IMR-90 (cell line): ENCODE results near the gene MSH2. TPM values are rescaled to one million over a fixed set of nuclear protein-coding genes. Genes with fewer than 3 reads are reported as not detected.

Experiments used
- ATAC-seq: fragments of 200-7000 bp; cut with Tn5 transposase; 2 replicates; pipeline ENCODE4 v1.9.1; 2020; ENCODE audit warnings: low read depth, mild to moderate bottlenecking, moderate library complexity
- BruUV-seq: library from RNA; stranded (reverse); fragments of 400-500 nt; replicated peaks from 2 replicates; lab custom pipeline; 2021; lab: Mats Ljungman, UMichigan
- CTCF ChIA-PET: fragments of 300-600 bp; formaldehyde crosslinking; extraction: SDS; loops from one replicate; lab custom pipeline; 2021; ENCODE audit warnings: antibody characterized with exemption; lab: Yijun Ruan, JAX
- POLR2A ChIA-PET: fragments of 300-600 bp; sonication (Branson Sonifier 250); formaldehyde crosslinking; loops from one replicate; lab custom pipeline; 2022; ENCODE audit warnings: antibody characterized with exemption; ENCODE audit not compliant: unreplicated experiment; lab: Charles Lee
- DNase-seq: peaks from one replicate; pipeline ENCODE4 v3.0.0; 2013
- H2AFZ ChIP-seq: replicated peaks from 2 replicates; pipeline ENCODE3; 2013; ENCODE audit warnings: low read length, mild to moderate bottlenecking; ENCODE audit not compliant: poor library complexity
- H2AK5ac ChIP-seq: 2 replicates; pipeline ENCODE4 v1.6.1; 2013; ENCODE audit warnings: low read depth, low read length, inconsistent platforms
- H2AK9ac ChIP-seq: replicated peaks from 2 replicates; pipeline ENCODE3; 2013; ENCODE audit warnings: mild to moderate bottlenecking, low read depth, low read length, moderate library complexity; ENCODE audit not compliant: poor library complexity
- H2BK120ac ChIP-seq: 2 replicates; pipeline ENCODE4 v1.6.1; 2013; ENCODE audit warnings: low read depth, low read length, inconsistent platforms
- H2BK15ac ChIP-seq: 3 replicates; pipeline ENCODE4 v1.6.1; 2013; ENCODE audit warnings: low read depth, low read length, inconsistent platforms
- H2BK20ac ChIP-seq: 2 replicates; pipeline ENCODE4 v1.6.1; 2013; ENCODE audit warnings: low read depth, mild to moderate bottlenecking, inconsistent platforms, low read length, moderate library complexity
- H2BK5ac ChIP-seq: 2 replicates; pipeline ENCODE4 v1.6.1; 2013; ENCODE audit warnings: mild to moderate bottlenecking, low read depth, low read length, inconsistent platforms; ENCODE audit not compliant: poor library complexity, severe bottlenecking
- H3K14ac ChIP-seq: replicated peaks from 2 replicates; pipeline ENCODE4 v1.6.1; 2013; ENCODE audit warnings: low read depth, low read length, inconsistent platforms
- H3K18ac ChIP-seq: 2 replicates; pipeline ENCODE4 v1.6.1; 2013; ENCODE audit warnings: low read depth, low read length, control low read depth
- H3K23ac ChIP-seq: 2 replicates; pipeline ENCODE4 v1.6.1; 2013; ENCODE audit warnings: low read depth, low read length, inconsistent platforms
- H3K27ac ChIP-seq: 2 replicates; pipeline ENCODE4 v1.5.1; 2013; ENCODE audit warnings: mild to moderate bottlenecking, control low read depth, low read length; ENCODE audit not compliant: insufficient read depth
- H3K27me3 ChIP-seq: 2 replicates; pipeline ENCODE4 v1.6.1; 2013; ENCODE audit warnings: low read length; ENCODE audit not compliant: control insufficient read depth, insufficient read depth
- H3K36me3 ChIP-seq: 2 replicates; pipeline ENCODE4 v1.6.1; 2013; ENCODE audit warnings: low read length, mixed read lengths; ENCODE audit not compliant: control insufficient read depth, insufficient read depth
- H3K4ac ChIP-seq: 2 replicates; pipeline ENCODE4 v1.6.1; 2013; ENCODE audit warnings: low read depth, low read length, inconsistent platforms
- H3K4me1 ChIP-seq: 2 replicates; pipeline ENCODE4 v1.6.1; 2013; ENCODE audit warnings: low read length, mixed read lengths; ENCODE audit not compliant: control insufficient read depth, insufficient read depth
- H3K4me2 ChIP-seq: 2 replicates; pipeline ENCODE4 v1.6.1; 2013; ENCODE audit warnings: low read depth, mild to moderate bottlenecking, control low read depth, low read length, moderate library complexity
- H3K4me3 ChIP-seq: 2 replicates; pipeline ENCODE4 v1.5.1; 2013; ENCODE audit warnings: low read depth, mild to moderate bottlenecking, control low read depth, low read length, moderate library complexity; ENCODE audit not compliant: insufficient read depth
- H3K56ac ChIP-seq: 2 replicates; pipeline ENCODE4 v1.6.1; 2013; ENCODE audit warnings: low read length, inconsistent platforms; ENCODE audit not compliant: insufficient read depth; ENCODE audit errors: extremely low read depth
- H3K79me1 ChIP-seq, 2 experiments: 2 replicates each; pipeline ENCODE4 v1.6.1; 2013; ENCODE audit warnings: low read length in 2 of 2, inconsistent platforms in 1 of 2, low read depth in 1 of 2
- H3K9ac ChIP-seq: 2 replicates; pipeline ENCODE4 v1.6.1; 2013; ENCODE audit warnings: low read depth, low read length, control low read depth
- H3K9me1 ChIP-seq: 2 replicates; pipeline ENCODE4 v1.6.1; 2013; ENCODE audit warnings: low read length, inconsistent platforms; ENCODE audit not compliant: insufficient read depth
- H3K9me3 ChIP-seq: 2 replicates; pipeline ENCODE4 v1.6.1; 2013; ENCODE audit warnings: low read length; ENCODE audit not compliant: control insufficient read depth, insufficient read depth
- H4K20me1 ChIP-seq: 2 replicates; pipeline ENCODE4 v1.6.1; 2013; ENCODE audit warnings: low read length, inconsistent platforms; ENCODE audit not compliant: insufficient read depth
- H4K5ac ChIP-seq: 2 replicates; pipeline ENCODE4 v1.6.1; 2013; ENCODE audit warnings: mild to moderate bottlenecking, low read depth, low read length, control low read depth
- H4K8ac ChIP-seq, 2 experiments: 2 replicates each; pipeline ENCODE4 v1.6.1; 2013; ENCODE audit warnings: low read depth in 2 of 2, low read length in 2 of 2, control low read depth in 1 of 2, inconsistent platforms in 1 of 2
- H4K91ac ChIP-seq: 2 replicates; pipeline ENCODE4 v1.6.1; 2013; ENCODE audit warnings: low read depth, low read length, inconsistent platforms; ENCODE audit not compliant: insufficient read depth
- CHD1 ChIP-seq: IDR thresholded peaks from 2 replicates; pipeline ENCODE4 v1.6.1; 2012; ENCODE audit warnings: low read depth, low read length, improper control_type of control experiment
- MAFK ChIP-seq: IDR thresholded peaks from 2 replicates; pipeline ENCODE4 v1.6.1; 2012; ENCODE audit warnings: low read depth, low read length, improper control_type of control experiment
- MAZ ChIP-seq: IDR thresholded peaks from 2 replicates; pipeline ENCODE4 v1.6.1; 2012; ENCODE audit warnings: low read depth, mild to moderate bottlenecking, low read length, improper control_type of control experiment, moderate library complexity, borderline replicate concordance
- POLR2A ChIP-seq: IDR thresholded peaks from 2 replicates; pipeline ENCODE4 v1.6.1; 2012; ENCODE audit warnings: mild to moderate bottlenecking, low read depth, low read length
- RAD21 ChIP-seq: IDR thresholded peaks from 2 replicates; pipeline ENCODE4 v1.6.1; 2012; ENCODE audit warnings: low read length, improper control_type of control experiment
- WGBS, 2 experiments: methylation state at CpG; one replicate each; pipeline versions ENCODE4 v1.1.5 to v1.1.7; 2013; ENCODE audit warnings: missing lambda C conversion rate in 2 of 2; ENCODE audit not compliant: insufficient read length in 1 of 2; ENCODE audit errors: extremely low coverage in 2 of 2; 5-methylcytosine and 5-hydroxymethylcytosine counted together
- dilution Hi-C: fragments of 300-500 bp; cut with HindIII; formaldehyde crosslinking; loops from one replicate; pipeline ENCODE4 v1.14.3; 2018; ENCODE audit warnings: low sequenced_read_pairs; ENCODE audit not compliant: unreplicated experiment
- in situ Hi-C: fragments of 300-500 bp; cut with MboI; formaldehyde crosslinking; loops from 3 replicates; pipeline ENCODE4 v1.14.3; 2019; ENCODE audit warnings: low sequenced_read_pairs, inconsistent platforms, mixed read lengths
- intact Hi-C: fragments of 100-400 bp; cut with micrococcal nuclease; formaldehyde crosslinking; loops from 2 replicates; pipeline ENCODE4 v1.10.0; 2022
- polyA plus RNA-seq, 3 experiments: library from polyadenylated mRNA; depleted of rRNA; stranded (reverse); fragments of >200 nt; gene quantifications; 2 replicates each; pipeline ENCODE4 v1.2.3, GENCODE V29; 2012; ENCODE audit warnings: low replicate concordance in 1 of 3
- total RNA-seq: library from RNA; depleted of rRNA; stranded (reverse); fragments of >200 nt; gene quantifications from 2 replicates; pipeline ENCODE4 v1.2.3, GENCODE V29; 2012
- TF ChIP-seq, protein P1 (sequence below): fragments of 150-350 bp; IDR thresholded peaks from 2 replicates; pipeline ENCODE4 v1.6.1; 2016; ENCODE audit warnings: low read depth, mild to moderate bottlenecking, low read length, moderate library complexity, borderline replicate concordance
- TF ChIP-seq, protein P2 (sequence below): conservative IDR thresholded peaks from 2 replicates; pipeline ENCODE4 v1.5.1; 2012; ENCODE audit warnings: mild to moderate bottlenecking, low read depth, low read length, improper control_type of control experiment
- TF ChIP-seq, protein P3 (sequence below): fragments of 150-350 bp; IDR thresholded peaks from 2 replicates; pipeline ENCODE4 v1.6.1; 2017; ENCODE audit warnings: mild to moderate bottlenecking, antibody characterized with exemption, low read length, low read depth

The MSH2 gene
- total and polyA plus RNA-seq, 2 of the 4 experiments (the other 2 are of a cell fraction), result 13.8 to 22.6 TPM

DNA sequence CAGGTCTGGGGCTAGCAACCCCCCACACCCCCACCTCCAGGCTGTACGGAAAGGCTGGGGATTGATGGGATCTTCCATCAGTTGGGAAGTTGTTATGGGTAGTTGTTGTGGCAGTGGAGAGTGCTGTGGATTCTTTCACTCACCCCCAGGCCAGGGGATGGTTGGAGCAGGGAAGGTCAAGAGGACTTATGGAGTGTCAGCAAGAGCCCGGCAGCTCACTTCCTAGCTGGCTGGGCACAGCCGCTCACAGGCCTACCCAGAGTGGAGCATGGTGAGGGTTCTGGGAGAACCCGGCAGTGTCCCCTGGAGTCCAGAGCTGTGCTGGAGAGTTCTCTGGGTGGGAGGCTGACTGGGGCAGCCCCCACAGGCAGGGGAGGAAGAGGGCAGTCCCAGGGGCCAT, 122.2 kb downstream of the MSH2 start:
- no peak overlapping the region for H3K23ac ChIP-seq
- no peak overlapping the region for H3K4me3 ChIP-seq
- DNase-seq (no peak), ATAC-seq (no peak)
- H2AK9ac ChIP-seq, result no peak overlapping the region
- no peaks in the 10 kb centered on the region for H3K9me3 ChIP-seq
- no peaks in the 10 kb centered on the region for H3K79me1 ChIP-seq
- no peak overlapping the region for H2BK5ac ChIP-seq
- TF ChIP-seq, protein P1, sequence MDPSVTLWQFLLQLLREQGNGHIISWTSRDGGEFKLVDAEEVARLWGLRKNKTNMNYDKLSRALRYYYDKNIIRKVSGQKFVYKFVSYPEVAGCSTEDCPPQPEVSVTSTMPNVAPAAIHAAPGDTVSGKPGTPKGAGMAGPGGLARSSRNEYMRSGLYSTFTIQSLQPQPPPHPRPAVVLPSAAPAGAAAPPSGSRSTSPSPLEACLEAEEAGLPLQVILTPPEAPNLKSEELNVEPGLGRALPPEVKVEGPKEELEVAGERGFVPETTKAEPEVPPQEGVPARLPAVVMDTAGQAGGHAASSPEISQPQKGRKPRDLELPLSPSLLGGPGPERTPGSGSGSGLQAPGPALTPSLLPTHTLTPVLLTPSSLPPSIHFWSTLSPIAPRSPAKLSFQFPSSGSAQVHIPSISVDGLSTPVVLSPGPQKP, result no peak
- TF ChIP-seq RAD21, result no peak
- no peak for TF ChIP-seq MAZ
- no peak for TF ChIP-seq CHD1
- no peak for TF ChIP-seq POLR2A
- no peak for TF ChIP-seq MAFK
- TF ChIP-seq, protein P2, sequence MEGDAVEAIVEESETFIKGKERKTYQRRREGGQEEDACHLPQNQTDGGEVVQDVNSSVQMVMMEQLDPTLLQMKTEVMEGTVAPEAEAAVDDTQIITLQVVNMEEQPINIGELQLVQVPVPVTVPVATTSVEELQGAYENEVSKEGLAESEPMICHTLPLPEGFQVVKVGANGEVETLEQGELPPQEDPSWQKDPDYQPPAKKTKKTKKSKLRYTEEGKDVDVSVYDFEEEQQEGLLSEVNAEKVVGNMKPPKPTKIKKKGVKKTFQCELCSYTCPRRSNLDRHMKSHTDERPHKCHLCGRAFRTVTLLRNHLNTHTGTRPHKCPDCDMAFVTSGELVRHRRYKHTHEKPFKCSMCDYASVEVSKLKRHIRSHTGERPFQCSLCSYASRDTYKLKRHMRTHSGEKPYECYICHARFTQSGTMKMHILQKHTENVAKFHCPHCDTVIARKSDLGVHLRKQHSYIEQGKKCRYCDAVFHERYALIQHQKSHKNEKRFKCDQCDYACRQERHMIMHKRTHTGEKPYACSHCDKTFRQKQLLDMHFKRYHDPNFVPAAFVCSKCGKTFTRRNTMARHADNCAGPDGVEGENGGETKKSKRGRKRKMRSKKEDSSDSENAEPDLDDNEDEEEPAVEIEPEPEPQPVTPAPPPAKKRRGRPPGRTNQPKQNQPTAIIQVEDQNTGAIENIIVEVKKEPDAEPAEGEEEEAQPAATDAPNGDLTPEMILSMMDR, result no peak
- TF ChIP-seq, protein P3, sequence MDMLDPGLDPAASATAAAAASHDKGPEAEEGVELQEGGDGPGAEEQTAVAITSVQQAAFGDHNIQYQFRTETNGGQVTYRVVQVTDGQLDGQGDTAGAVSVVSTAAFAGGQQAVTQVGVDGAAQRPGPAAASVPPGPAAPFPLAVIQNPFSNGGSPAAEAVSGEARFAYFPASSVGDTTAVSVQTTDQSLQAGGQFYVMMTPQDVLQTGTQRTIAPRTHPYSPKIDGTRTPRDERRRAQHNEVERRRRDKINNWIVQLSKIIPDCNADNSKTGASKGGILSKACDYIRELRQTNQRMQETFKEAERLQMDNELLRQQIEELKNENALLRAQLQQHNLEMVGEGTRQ, result no peak
- intact Hi-C loops, result no loop called here
- no peaks in the 10 kb centered on the region for H3K36me3 ChIP-seq
- H3K27me3 ChIP-seq, result peaks cover 22% of the 10 kb centered on the region
- no peak overlapping the region for H2BK120ac ChIP-seq
- H4K91ac ChIP-seq, result no peak overlapping the region
- no peak overlapping the region for H3K4me2 ChIP-seq
- no peak overlapping the region for H4K8ac ChIP-seq
- dilution Hi-C loops, result no loop called here
- no CpG with 5 or more reads among the region's 4 CpGs for WGBS, 2 experiments
- H2BK20ac ChIP-seq, result no peak overlapping the region
- peaks cover 2% of the 10 kb centered on the region; the same call in 1 of the 2 replicates for H3K4me1 ChIP-seq
- CTCF ChIA-PET, result no interaction called here
- in situ Hi-C loops, result no loop called here
- no peak overlapping the region for H4K5ac ChIP-seq
- no peaks in the 10 kb centered on the region for H4K20me1 ChIP-seq
- no peak overlapping the region for H2AK5ac ChIP-seq
- no peak overlapping the region for H2AFZ ChIP-seq
- POLR2A ChIA-PET, result no interaction called here
- H3K27ac ChIP-seq, result no peak overlapping the region
- BruUV-seq, result no TSS peak
- H2BK15ac ChIP-seq, result no peak overlapping the region
- H3K4ac ChIP-seq, result no peak overlapping the region
- H3K14ac ChIP-seq, result no peak overlapping the region
- peaks cover 3% of the 10 kb centered on the region; the same call in 1 of the 2 replicates for H3K9me1 ChIP-seq
- no peak overlapping the region for H3K9ac ChIP-seq
- no peak overlapping the region for H3K18ac ChIP-seq
- no peak overlapping the region for H3K56ac ChIP-seq
